ENCODE data around the gene ADCYAP1.

Gene ADCYAP1

DNA sequence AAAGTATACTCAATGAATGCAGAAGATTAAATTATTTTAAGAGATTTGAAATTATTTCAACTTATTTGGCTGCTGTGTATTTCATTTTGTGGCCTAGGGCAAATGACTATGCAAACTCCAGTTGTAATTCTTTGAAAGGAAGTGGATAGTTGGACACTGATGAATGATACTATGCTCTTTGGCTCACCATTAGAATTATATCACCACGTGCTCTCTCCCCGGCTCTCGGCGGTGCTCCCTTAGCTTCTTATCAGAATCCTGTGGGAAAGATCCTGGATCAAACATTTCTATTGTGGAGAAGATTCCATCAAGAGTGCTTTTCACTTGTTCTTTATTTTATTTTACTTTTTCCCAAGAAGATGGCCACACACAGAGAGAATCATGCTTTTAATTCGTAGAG lies 55.2 kb downstream of the ADCYAP1 start:
- TF ChIP-seq SNAI2 (CRISPR knock-in tag; IDR thresholded peaks at IDR 0.05) = no peak
- TF ChIP-seq GLIS3 (CRISPR knock-in tag; IDR thresholded peaks at IDR 0.05) = no peak
- no peak for TF ChIP-seq ZFP3 (CRISPR knock-in tag; IDR thresholded peaks at IDR 0.05)
- TF ChIP-seq TOX (CRISPR knock-in tag; IDR thresholded peaks at IDR 0.05; ENCODE audit: borderline replicate concordance) = no peak
- ATAC-seq = no peak
